B cell (primary cell): ENCODE data around the gene KHK. TPM values are rescaled to one million over a fixed set of nuclear protein-coding genes. Genes with fewer than 3 reads are reported as not detected.

Experiments
- ATAC-seq: fragments of 200-7000 bp; cut with Tn5 transposase; one replicate; pipeline ENCODE4 v1.10.0; 2021; ENCODE audit warnings: low read depth, mild to moderate bottlenecking, moderate number of reproducible peaks, moderate library complexity
- CTCF ChIA-PET: fragments of 350-600 bp; sonication (Branson Sonifier 250); formaldehyde crosslinking; loops from one replicate; lab custom pipeline; 2021; ENCODE audit warnings: antibody characterized with exemption, inconsistent platforms; lab: Charles Lee
- POLR2A ChIA-PET: fragments of 350-600 bp; sonication (Branson Sonifier 250); formaldehyde crosslinking; loops from one replicate; lab custom pipeline; 2021; ENCODE audit warnings: antibody characterized with exemption; lab: Charles Lee
- DNase-seq: peaks from one replicate; pipeline ENCODE4 v3.0.0; 2013
- H2AFZ ChIP-seq: 2 replicates; pipeline ENCODE4 v1.6.1; 2012; ENCODE audit warnings: mild to moderate bottlenecking, low read depth, low read length; ENCODE audit not compliant: insufficient read depth, poor library complexity, severe bottlenecking
- H3K27ac ChIP-seq, 2 donors: 1 replicate in 1 of 2; 2 replicates in 1 of 2; pipeline ENCODE4 v1.5.1; 2012 to 2013; ENCODE audit warnings: low read length in 2 of 2, mild to moderate bottlenecking in 2 of 2, moderate library complexity in 1 of 2
- H3K27me3 ChIP-seq, 4 experiments: fragments of 200-600 bp in 1 of 4; sonication (generic) in 1 of 4; replicated peaks in 1 of 4; 1 replicate in 2 of 4; 2 replicates in 2 of 4; pipeline versions ENCODE4 v1.6.1 to v1.7.0; 2013 to 2016; ENCODE audit warnings: low read length in 3 of 4, mild to moderate bottlenecking in 2 of 4, mixed read lengths in 1 of 4, moderate library complexity in 1 of 4; ENCODE audit not compliant: insufficient read depth in 4 of 4, control insufficient read depth in 3 of 4; ENCODE audit errors: control extremely low read depth in 1 of 4
- H3K36me3 ChIP-seq, 2 experiments: replicated peaks in 1 of 2; 1 replicate in 1 of 2; 2 replicates in 1 of 2; pipeline versions ENCODE4 v1.6.1 to v1.7.1; 2013; ENCODE audit warnings: low read length in 1 of 2; ENCODE audit not compliant: insufficient read depth in 2 of 2, control insufficient read depth in 1 of 2; ENCODE audit errors: control extremely low read depth in 1 of 2, extremely low read depth in 1 of 2
- H3K4me1 ChIP-seq, 2 donors: fragments of 200-600 bp in 1 of 2; sonication (generic) in 1 of 2; 1 replicate in 1 of 2; 2 replicates in 1 of 2; pipeline versions ENCODE4 v1.5.1 to v1.6.1; 2013 to 2017; ENCODE audit warnings: low read length in 2 of 2; ENCODE audit not compliant: control insufficient read depth in 2 of 2, insufficient read depth in 2 of 2
- H3K4me2 ChIP-seq: replicated peaks from 2 replicates; pipeline ENCODE3; 2012; ENCODE audit warnings: mild to moderate bottlenecking, low read depth, low read length; ENCODE audit not compliant: poor library complexity, severe bottlenecking
- H3K4me3 ChIP-seq, 5 experiments: fragments of 200-600 bp in 1 of 5; sonication (generic) in 1 of 5; 1 replicate in 3 of 5; 2 replicates in 2 of 5; pipeline versions ENCODE4 v1.5.1 to v1.7.0; 2011 to 2016; ENCODE audit warnings: low read length in 4 of 5, mild to moderate bottlenecking in 4 of 5, low read depth in 2 of 5, control low read depth in 1 of 5, moderate library complexity in 1 of 5; ENCODE audit not compliant: insufficient read depth in 1 of 5; ENCODE audit errors: control extremely low read depth in 1 of 5, extremely low read depth in 1 of 5
- H3K79me2 ChIP-seq: fragments of 200-600 bp; sonication (generic); one replicate; pipeline ENCODE4 v1.6.0; 2016; ENCODE audit warnings: low read length; ENCODE audit not compliant: control insufficient read depth, insufficient read depth
- H3K9ac ChIP-seq: fragments of 200-600 bp; sonication (generic); 2 replicates; pipeline ENCODE4 v1.6.1; 2017; ENCODE audit warnings: mild to moderate bottlenecking, low read length, moderate library complexity
- H3K9me3 ChIP-seq, 3 donors: one replicate each; pipeline versions ENCODE4 v1.6.1 to v1.7.1; 2013; ENCODE audit warnings: low read length in 2 of 3; ENCODE audit not compliant: control insufficient read depth in 2 of 3, insufficient read depth in 1 of 3; ENCODE audit errors: control extremely low read depth in 1 of 3
- H4K20me1 ChIP-seq: 2 replicates; pipeline ENCODE4 v1.6.0; 2012; ENCODE audit warnings: mild to moderate bottlenecking, low read length; ENCODE audit not compliant: insufficient read depth, control insufficient read depth, poor library complexity, severe bottlenecking
- H3K27ac Mint-ChIP-seq: one replicate; pipeline ENCODE4 v1.8.0; 2021; ENCODE audit warnings: mixed read lengths
- H3K27me3 Mint-ChIP-seq: one replicate; pipeline ENCODE4 v1.8.0; 2021; ENCODE audit warnings: mixed read lengths
- H3K4me1 Mint-ChIP-seq: one replicate; pipeline ENCODE4 v1.8.0; 2021; ENCODE audit warnings: mixed read lengths
- H3K4me3 Mint-ChIP-seq: one replicate; pipeline ENCODE4 v1.8.0; 2021; ENCODE audit warnings: mixed read lengths
- H3K9me3 Mint-ChIP-seq: one replicate; pipeline ENCODE4 v1.8.0; 2022; ENCODE audit warnings: mixed read lengths; ENCODE audit not compliant: insufficient read depth
- CTCF ChIP-seq: fragments of 200-600 bp; IDR thresholded peaks from one replicate; pipeline ENCODE4 v1.8.0; 2022; ENCODE audit warnings: antibody characterized with exemption, mild to moderate bottlenecking
- EZH2 ChIP-seq: IDR thresholded peaks from 2 replicates; pipeline ENCODE4 v1.6.1; 2012; ENCODE audit warnings: borderline replicate concordance, low read depth, mild to moderate bottlenecking, moderate library complexity, low read length; ENCODE audit not compliant: insufficient read depth, poor library complexity, severe bottlenecking
- WGBS: methylation state at CpG from one replicate; pipeline ENCODE4 v1.1.5; 2013; ENCODE audit warnings: missing lambda C conversion rate; ENCODE audit not compliant: insufficient coverage; 5-methylcytosine and 5-hydroxymethylcytosine counted together
- intact Hi-C: fragments of 100-400 bp; cut with micrococcal nuclease; formaldehyde crosslinking; loops from one replicate; pipeline ENCODE4 v1.10.0; 2022
- polyA plus RNA-seq: library from polyadenylated mRNA; depleted of rRNA; stranded (reverse); fragments of >200 nt; gene quantifications from 2 replicates; pipeline ENCODE4 v1.2.3, GENCODE V29; 2012
- total RNA-seq, 2 donors: library from RNA; stranded (reverse); fragments of 120-200 nt in 1 of 2; gene quantifications; 1 replicate in 1 of 2; 2 replicates in 1 of 2; pipeline versions ENCODE4 v1.2.3 to v1.2.4, GENCODE V29; 2013 to 2022

The KHK gene
- total and polyA plus RNA-seq, 2 donors (not counting 1 experiment from before 2014, with no cell fraction given), result 3.3 to 4.0 TPM

- 10% methylated on average over 48 of the region's 52 CpGs for WGBS
- peaks cover 4 to 15% of the 10 kb centered on the region in 2 donors for H3K4me1 ChIP-seq
- TF ChIP-seq CTCF (no peak), EZH2 (no peak)
- H3K27me3 ChIP-seq, result no peaks in the 10 kb centered on the region
- H4K20me1 ChIP-seq, result no peaks in the 10 kb centered on the region
- H3K9ac ChIP-seq, result peak overlapping the region; percentile 74
- Mint-ChIP-seq H3K4me3 (peak overlapping the region; percentile 95), H3K9me3 (no peaks in the 10 kb centered on the region), H3K4me1 (peaks cover 17% of the 10 kb centered on the region), H3K27ac (peak overlapping the region; percentile 100), H3K27me3 (peaks cover 7% of the 10 kb centered on the region)
- peak overlapping the region; percentile 18 to 55 for H3K27ac ChIP-seq
- ChIA-PET CTCF (interaction anchor here (0.6 to 3.7 kb wide), 14 partner anchors 9 to 204 kb away, joined by 3 to 27 read pairs (median 4); partner anchors contain the start of genes KHK, OST4 and TMEM214), POLR2A (interaction anchor here (1.3 to 4.2 kb wide), 7 partner anchors 7 to 32 kb away, joined by 3 to 48 read pairs (median 12); partner anchors contain the start of genes OST4 and TMEM214)
- peak; percentile 7 for ATAC-seq
- no peaks in the 10 kb centered on the region for H3K9me3 ChIP-seq
- DNase-seq, result peak; percentile 81
- peaks cover 0 to 7% of the 10 kb centered on the region in 2 experiments for H3K36me3 ChIP-seq
- no peaks in the 10 kb centered on the region for H3K79me2 ChIP-seq
- H3K4me3 ChIP-seq, result peak overlapping the region; percentile 57 to 94 (median 81)
- H3K4me2 ChIP-seq, result peak overlapping the region; percentile 94
- H2AFZ ChIP-seq, result peak overlapping the region; percentile 91
- intact Hi-C loops, result loop anchor here (1.0 kb wide), 5 partner anchors 7 to 163 kb away; partner anchors contain the start of genes ATRAID, PREB, SLC5A6 and TMEM214
These were observed 36.9 kb upstream of the KHK start for GRCh38 chr2:27049422-27050280.
